Liver (tissue), 9 donors: ENCODE data around the gene TULP4. TPM values are rescaled to one million over a fixed set of nuclear protein-coding genes. Genes with fewer than 3 reads are reported as not detected.

Experiments
- DNase-seq: peaks from one replicate; pipeline ENCODE4 v3.0.0-alpha.2; 2017; ENCODE audit warnings: low spot score
- H3K27ac ChIP-seq, 2 donors: one replicate each; pipeline ENCODE4 v1.7.0; 2013; ENCODE audit warnings: inconsistent platforms in 2 of 2, low read length in 2 of 2, control low read depth in 1 of 2, low read depth in 1 of 2, mild to moderate bottlenecking in 1 of 2
- H3K27me3 ChIP-seq, 4 donors: one replicate each; pipeline versions ENCODE4 v1.6.1 to v1.7.0; 2013; ENCODE audit warnings: low read length in 3 of 4, inconsistent platforms in 1 of 4, mild to moderate bottlenecking in 1 of 4, moderate library complexity in 1 of 4; ENCODE audit not compliant: control insufficient read depth in 4 of 4, insufficient read depth in 4 of 4
- H3K36me3 ChIP-seq, 4 donors: one replicate each; pipeline versions ENCODE4 v1.6.1 to v1.7.0; 2013; ENCODE audit warnings: low read length in 3 of 4, mild to moderate bottlenecking in 3 of 4, low read depth in 1 of 4, moderate library complexity in 1 of 4; ENCODE audit not compliant: control insufficient read depth in 4 of 4, insufficient read depth in 3 of 4
- H3K4me1 ChIP-seq, 4 donors: one replicate each; pipeline versions ENCODE4 v1.6.1 to v1.7.0; 2013; ENCODE audit warnings: low read length in 3 of 4, mild to moderate bottlenecking in 3 of 4, moderate library complexity in 1 of 4; ENCODE audit not compliant: control insufficient read depth in 4 of 4, insufficient read depth in 4 of 4
- H3K4me3 ChIP-seq, 3 donors: one replicate each; pipeline versions ENCODE4 v1.6.1 to v1.7.0; 2013; ENCODE audit warnings: low read length in 3 of 3, control low read depth in 1 of 3, low read depth in 1 of 3, mild to moderate bottlenecking in 1 of 3
- H3K9ac ChIP-seq, 2 donors: one replicate each; pipeline ENCODE4 v1.7.0; 2013; ENCODE audit warnings: low read length in 2 of 2, mild to moderate bottlenecking in 2 of 2, moderate library complexity in 2 of 2, control low read depth in 1 of 2, low read depth in 1 of 2
- H3K9me3 ChIP-seq, 4 donors: one replicate each; pipeline versions ENCODE4 v1.6.1 to v1.7.0; 2013; ENCODE audit warnings: low read length in 3 of 4; ENCODE audit not compliant: control insufficient read depth in 4 of 4
- CTCF ChIP-seq: fragments of 150-350 bp; IDR thresholded peaks from 2 replicates; pipeline ENCODE4 v1.5.1; 2017; ENCODE audit warnings: improper control_type of control experiment, low read depth, low read length; ENCODE audit not compliant: missing input control
- FOXA1 ChIP-seq: IDR thresholded peaks from 2 replicates; pipeline ENCODE4 v1.6.1; 2016; ENCODE audit warnings: antibody characterized with exemption
- FOXA2 ChIP-seq: IDR thresholded peaks from 2 replicates; pipeline ENCODE4 v1.6.1; 2016; ENCODE audit warnings: antibody characterized with exemption
- GABPA ChIP-seq, 2 donors: IDR thresholded peaks in 1 of 2; conservative IDR thresholded peaks in 1 of 2; 2 replicates each; pipeline ENCODE4 v1.6.1; 2016; ENCODE audit warnings: antibody characterized with exemption in 2 of 2, mild to moderate bottlenecking in 1 of 2, moderate library complexity in 1 of 2
- HNF4G ChIP-seq: IDR thresholded peaks from 2 replicates; pipeline ENCODE4 v1.6.1; 2016; ENCODE audit warnings: antibody characterized with exemption
- JUND ChIP-seq, 2 donors: IDR thresholded peaks; 2 replicates each; pipeline ENCODE4 v1.6.1; 2016; ENCODE audit warnings: antibody characterized with exemption in 2 of 2
- RAD21 ChIP-seq, 2 donors: IDR thresholded peaks; 2 replicates each; pipeline ENCODE4 v1.6.1; 2016; ENCODE audit warnings: antibody characterized with exemption in 2 of 2, mild to moderate bottlenecking in 2 of 2
- RXRA ChIP-seq, 2 donors: IDR thresholded peaks; 2 replicates each; pipeline ENCODE4 v1.6.1; 2017 to 2018; ENCODE audit warnings: antibody characterized with exemption in 2 of 2, mild to moderate bottlenecking in 1 of 2
- SP1 ChIP-seq: IDR thresholded peaks from 2 replicates; pipeline ENCODE4 v1.6.1; 2018; ENCODE audit warnings: antibody characterized with exemption, mild to moderate bottlenecking
- TAF1 ChIP-seq: conservative IDR thresholded peaks from 2 replicates; pipeline ENCODE4 v1.6.1; 2016; ENCODE audit warnings: antibody characterized with exemption, mild to moderate bottlenecking
- YY1 ChIP-seq: IDR thresholded peaks from 2 replicates; pipeline ENCODE4 v1.6.1; 2016; ENCODE audit warnings: antibody characterized with exemption, mild to moderate bottlenecking
- ZBTB33 ChIP-seq: IDR thresholded peaks from 2 replicates; pipeline ENCODE4 v1.6.1; 2016; ENCODE audit warnings: antibody characterized with exemption
- WGBS: extraction: QIAGEN DNeasy Blood & Tissue Kit; methylation state at CpG from one replicate; pipeline ENCODE4 v1.1.7; 2013; 5-methylcytosine and 5-hydroxymethylcytosine counted together
- polyA plus RNA-seq, 2 donors: library from polyadenylated mRNA; stranded (reverse) in 1 of 2; unstranded in 1 of 2; fragments of 200-250 nt in 1 of 2; fragments of >200 nt in 1 of 2; fragmentation: Nextera tagmentation in 1 of 2; extraction: Ambion mirVana in 1 of 2; gene quantifications; one replicate each; pipeline versions ENCODE4 v1.2.1 to v1.2.3, GENCODE V29; 2013 to 2015
- total RNA-seq, 2 donors: library from RNA; depleted of rRNA; stranded (reverse); fragments of >200 nt; gene quantifications; one replicate each; pipeline ENCODE4 v1.2.3, GENCODE V29; 2014
- TF ChIP-seq, protein P1 (sequence below): IDR thresholded peaks from 2 replicates; pipeline ENCODE4 v1.6.1; 2016; ENCODE audit warnings: antibody characterized with exemption
- TF ChIP-seq, protein P2 (sequence below): IDR thresholded peaks from 2 replicates; pipeline ENCODE4 v1.6.1; 2016; ENCODE audit warnings: antibody characterized with exemption, mild to moderate bottlenecking
- TF ChIP-seq, protein P3 (sequence below): IDR thresholded peaks from 2 replicates; pipeline ENCODE4 v1.6.1; 2016; ENCODE audit warnings: antibody characterized with exemption
- donor health status: healthy.
- donor health status: healthy.
- donor health status: healthy.
- donor health status: healthy.
- donor health status: healthy.

TULP4 gene
- total and polyA plus RNA-seq, 4 donors = 2.2 to 53.3 (median 18.0) TPM

- 98% methylated on average over 3 of the region's 3 CpGs for WGBS
- no peak overlapping the region for H3K4me3 ChIP-seq
- no peaks in the 10 kb centered on the region for H3K9me3 ChIP-seq
- H3K9ac ChIP-seq = no peak overlapping the region
- H3K27me3 ChIP-seq = no peaks in the 10 kb centered on the region
- H3K27ac ChIP-seq = no peak overlapping the region
- no peak for DNase-seq
- no peaks in the 10 kb centered on the region for H3K36me3 ChIP-seq
- TF ChIP-seq FOXA2 = no peak
- no peak for TF ChIP-seq TAF1
- TF ChIP-seq, protein P1, sequence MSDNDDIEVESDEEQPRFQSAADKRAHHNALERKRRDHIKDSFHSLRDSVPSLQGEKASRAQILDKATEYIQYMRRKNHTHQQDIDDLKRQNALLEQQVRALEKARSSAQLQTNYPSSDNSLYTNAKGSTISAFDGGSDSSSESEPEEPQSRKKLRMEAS = no peak
- no peak for TF ChIP-seq RXRA (IDR thresholded peaks at IDR 0.05)
- TF ChIP-seq, protein P2, sequence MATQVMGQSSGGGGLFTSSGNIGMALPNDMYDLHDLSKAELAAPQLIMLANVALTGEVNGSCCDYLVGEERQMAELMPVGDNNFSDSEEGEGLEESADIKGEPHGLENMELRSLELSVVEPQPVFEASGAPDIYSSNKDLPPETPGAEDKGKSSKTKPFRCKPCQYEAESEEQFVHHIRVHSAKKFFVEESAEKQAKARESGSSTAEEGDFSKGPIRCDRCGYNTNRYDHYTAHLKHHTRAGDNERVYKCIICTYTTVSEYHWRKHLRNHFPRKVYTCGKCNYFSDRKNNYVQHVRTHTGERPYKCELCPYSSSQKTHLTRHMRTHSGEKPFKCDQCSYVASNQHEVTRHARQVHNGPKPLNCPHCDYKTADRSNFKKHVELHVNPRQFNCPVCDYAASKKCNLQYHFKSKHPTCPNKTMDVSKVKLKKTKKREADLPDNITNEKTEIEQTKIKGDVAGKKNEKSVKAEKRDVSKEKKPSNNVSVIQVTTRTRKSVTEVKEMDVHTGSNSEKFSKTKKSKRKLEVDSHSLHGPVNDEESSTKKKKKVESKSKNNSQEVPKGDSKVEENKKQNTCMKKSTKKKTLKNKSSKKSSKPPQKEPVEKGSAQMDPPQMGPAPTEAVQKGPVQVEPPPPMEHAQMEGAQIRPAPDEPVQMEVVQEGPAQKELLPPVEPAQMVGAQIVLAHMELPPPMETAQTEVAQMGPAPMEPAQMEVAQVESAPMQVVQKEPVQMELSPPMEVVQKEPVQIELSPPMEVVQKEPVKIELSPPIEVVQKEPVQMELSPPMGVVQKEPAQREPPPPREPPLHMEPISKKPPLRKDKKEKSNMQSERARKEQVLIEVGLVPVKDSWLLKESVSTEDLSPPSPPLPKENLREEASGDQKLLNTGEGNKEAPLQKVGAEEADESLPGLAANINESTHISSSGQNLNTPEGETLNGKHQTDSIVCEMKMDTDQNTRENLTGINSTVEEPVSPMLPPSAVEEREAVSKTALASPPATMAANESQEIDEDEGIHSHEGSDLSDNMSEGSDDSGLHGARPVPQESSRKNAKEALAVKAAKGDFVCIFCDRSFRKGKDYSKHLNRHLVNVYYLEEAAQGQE = no peak
- TF ChIP-seq ZBTB33 = no peak
- no peak for TF ChIP-seq GABPA (IDR thresholded peaks at IDR 0.05 in 1 of 2, conservative IDR thresholded peaks at IDR 0.05 in 1 of 2)
- H3K4me1 ChIP-seq = no peaks in the 10 kb centered on the region
Measured at GRCh38 chr6:158383542-158383941, 71.3 kb downstream of the TULP4 start.

- TF ChIP-seq CTCF (no peak), SP1 (no peak), RAD21 (IDR thresholded peaks at IDR 0.05) (no peak), HNF4G (no peak), FOXA1 (no peak), ZBTB33 (no peak), JUND (IDR thresholded peaks at IDR 0.05) (no peak), FOXA2 (no peak), RXRA (IDR thresholded peaks at IDR 0.05) (no peak), YY1 (no peak), TAF1 (no peak)
- TF ChIP-seq, protein P2 = no peak
- TF ChIP-seq, protein P3, sequence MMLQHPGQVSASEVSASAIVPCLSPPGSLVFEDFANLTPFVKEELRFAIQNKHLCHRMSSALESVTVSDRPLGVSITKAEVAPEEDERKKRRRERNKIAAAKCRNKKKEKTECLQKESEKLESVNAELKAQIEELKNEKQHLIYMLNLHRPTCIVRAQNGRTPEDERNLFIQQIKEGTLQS = no peak
- TF ChIP-seq, protein P1 = no peak
- WGBS = 97% methylated on average over 7 of the region's 7 CpGs
- Histone ChIP-seq H3K9me3 (no peaks in the 10 kb centered on the region), H3K4me1 (no peaks in the 10 kb centered on the region), H3K27me3 (no peaks in the 10 kb centered on the region), H3K4me3 (no peak overlapping the region), H3K36me3 (no peaks in the 10 kb centered on the region), H3K27ac (no peak overlapping the region), H3K9ac (no peak overlapping the region)
- no peak for DNase-seq
Measured at GRCh38 chr6:158384671-158385110, 72.4 kb downstream of the TULP4 start.
